ENCODE measurements around the gene MBNL3. TPM values are rescaled to one million over a fixed set of nuclear protein-coding genes. Genes with fewer than 3 reads are reported as not detected.

The MBNL3 gene
- total RNA-seq, 1 donor from 2014 or later = 31.1 TPM

GRCh38 chrX:132393485-132393884 lies 95.4 kb downstream of the MBNL3 start:
- intact Hi-C loops (cut with DNase I) = no loop called here
- ATAC-seq (ENCODE audit: poor library complexity) (no peak), DNase-seq (no peak)

DNA sequence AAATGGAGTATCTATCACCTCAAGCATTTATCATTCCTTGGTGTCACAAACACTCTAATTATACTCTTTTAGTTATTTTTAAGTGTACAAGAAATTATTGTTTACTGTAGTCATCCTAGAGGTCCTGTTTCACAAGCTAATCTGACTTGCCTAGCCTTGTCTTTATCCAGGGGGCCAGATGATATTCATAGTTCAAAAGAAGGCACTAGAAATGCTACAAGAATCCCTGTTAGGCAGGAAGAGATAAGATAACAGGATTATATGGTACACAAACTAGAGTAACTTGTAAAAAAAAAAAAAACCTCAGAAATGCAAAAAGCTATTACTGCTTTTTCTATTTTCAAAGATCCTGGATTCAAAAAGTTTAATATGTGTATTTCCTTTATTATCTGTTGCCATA lies 95.8 kb downstream of the MBNL3 start:
- ATAC-seq (ENCODE audit: poor library complexity) (no peak), DNase-seq (no peak)
- intact Hi-C loops (cut with DNase I) = no loop called here

GRCh38 chrX:132390792-132391191 lies 98.0 kb downstream of the MBNL3 start:
- DNase-seq (no peak), ATAC-seq (ENCODE audit: poor library complexity) (no peak)
- intact Hi-C loops (cut with DNase I) = no loop called here

GRCh38 chrX:132389480-132389879 lies 99.4 kb downstream of the MBNL3 start:
- ATAC-seq (ENCODE audit: poor library complexity) (no peak), DNase-seq (no peak)
- intact Hi-C loops (cut with DNase I) = no loop called here

GRCh38 chrX:132388371-132388770 lies 100.5 kb downstream of the MBNL3 start:
- ATAC-seq (ENCODE audit: poor library complexity) = no peak
- DNase-seq = no peak
- intact Hi-C loops (cut with DNase I) = no loop called here

DNA sequence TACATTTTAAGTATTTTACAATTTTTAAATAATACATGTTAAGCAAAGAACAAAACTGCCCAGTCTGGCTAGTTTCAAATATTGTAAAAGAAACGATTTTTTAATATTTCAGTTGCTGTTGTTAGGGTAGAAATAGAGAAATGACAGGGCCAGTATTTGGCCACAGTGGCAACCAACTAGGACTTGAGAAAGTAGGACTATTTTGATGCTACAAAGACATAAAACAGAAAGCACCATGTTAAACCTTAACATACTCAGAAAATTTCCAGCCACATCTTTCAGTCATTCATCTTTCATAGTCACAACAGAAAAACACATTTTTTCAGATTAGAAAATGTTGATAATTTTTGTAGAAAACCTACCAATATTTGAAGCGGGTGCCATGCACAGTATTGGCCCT lies 104.5 kb downstream of the MBNL3 start:
- ATAC-seq (ENCODE audit: poor library complexity) (no peak), DNase-seq (no peak)
- intact Hi-C loops (cut with DNase I) = no loop called here

DNA sequence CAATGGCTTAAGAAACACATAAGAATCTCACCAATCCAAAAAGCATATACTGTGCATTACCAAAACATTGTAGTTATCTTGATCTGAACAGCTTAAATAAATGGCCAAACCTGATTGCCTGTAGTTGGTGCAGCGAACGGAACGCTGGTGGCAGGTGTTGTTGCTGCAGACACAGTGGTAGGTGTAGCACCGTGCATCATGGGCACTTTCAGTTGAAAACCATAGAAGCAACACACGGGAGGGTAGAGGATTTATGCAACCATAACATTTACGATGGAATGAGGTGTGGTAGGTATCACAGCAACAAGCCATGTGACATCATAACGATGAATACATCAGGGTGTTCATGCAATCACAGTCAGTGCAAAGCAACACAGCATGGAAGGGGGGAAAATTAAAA lies 106.8 kb downstream of the MBNL3 start:
- intact Hi-C loops (cut with DNase I) = no loop called here
- ATAC-seq (ENCODE audit: poor library complexity) = no peak
- no peak for DNase-seq

- DNase-seq (no peak), ATAC-seq (ENCODE audit: poor library complexity) (no peak)
- intact Hi-C loops (cut with DNase I) = no loop called here
These were observed 110.6 kb downstream of the MBNL3 start for GRCh38 chrX:132378281-132378680.

GRCh38 chrX:132375941-132376340 lies 112.9 kb downstream of the MBNL3 start:
- intact Hi-C loops (cut with DNase I) = no loop called here
- DNase-seq = no peak
- ATAC-seq (ENCODE audit: poor library complexity) = no peak

- intact Hi-C loops (cut with DNase I) = no loop called here
- DNase-seq = no peak
- no peak for ATAC-seq (ENCODE audit: poor library complexity)
These were observed 115.2 kb downstream of the MBNL3 start for GRCh38 chrX:132373610-132374009.

DNA sequence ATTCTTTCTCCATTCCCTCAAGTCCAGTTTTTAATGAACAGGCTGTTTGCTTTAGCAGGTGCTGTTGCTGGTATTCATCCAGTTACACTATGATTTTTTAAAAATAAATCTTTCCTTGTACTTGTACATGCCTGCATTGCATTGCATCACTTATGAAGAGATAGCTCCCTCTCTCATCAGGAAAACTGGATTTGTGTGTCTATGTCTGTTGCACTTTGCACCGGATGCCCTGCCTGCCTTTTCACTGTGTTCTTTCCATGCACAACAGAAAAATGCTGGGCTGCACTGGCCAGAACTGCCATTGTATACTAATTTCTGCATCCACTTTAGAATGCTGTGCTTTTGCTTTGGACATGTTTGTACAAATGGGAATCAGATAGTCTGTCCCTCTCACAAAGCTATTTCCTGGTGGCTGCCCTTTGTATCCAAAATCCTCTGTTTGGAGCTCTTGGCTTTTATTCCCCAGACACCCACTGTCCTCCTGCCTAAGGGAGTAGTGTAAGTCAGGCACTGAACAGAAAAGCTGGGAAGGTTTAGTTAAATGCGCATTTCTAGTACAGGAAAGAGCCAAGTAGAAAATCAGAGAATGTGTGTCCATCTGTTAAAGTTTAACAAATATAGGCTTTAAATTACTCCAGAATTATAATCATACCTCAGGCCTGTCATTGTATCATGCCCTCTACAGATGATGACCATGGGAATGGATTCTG lies 119.1 kb downstream of the MBNL3 start:
- intact Hi-C loops (cut with DNase I) = no loop called here
- no peak for DNase-seq
- no peak for ATAC-seq (ENCODE audit: poor library complexity)

- intact Hi-C loops (cut with DNase I) = no loop called here
- no peak for DNase-seq
- ATAC-seq (ENCODE audit: poor library complexity) = no peak
These were observed 120.9 kb downstream of the MBNL3 start for GRCh38 chrX:132367984-132368383.

DNA sequence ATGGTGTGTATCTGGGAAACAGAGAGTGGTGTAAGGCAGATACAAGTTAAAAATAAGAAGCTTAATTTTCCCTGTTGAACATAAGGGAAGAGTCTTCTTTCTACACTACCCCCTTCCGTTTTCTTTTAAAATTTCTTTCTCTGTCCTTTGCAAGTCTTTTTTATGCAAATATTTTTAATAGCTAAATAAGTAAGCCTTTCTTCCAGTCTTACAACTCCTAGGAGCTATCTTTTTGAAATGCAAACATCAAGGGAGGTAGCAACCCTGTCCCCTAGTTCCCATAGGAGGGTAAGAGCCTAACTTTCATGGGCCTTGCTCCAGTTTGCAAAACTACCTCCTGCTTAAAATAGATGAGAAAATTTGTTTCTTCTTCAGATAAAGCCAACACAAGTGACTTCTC lies 121.5 kb downstream of the MBNL3 start:
- ATAC-seq (ENCODE audit: poor library complexity) (no peak), DNase-seq (no peak)
- intact Hi-C loops (cut with DNase I) = no loop called here

- intact Hi-C loops (cut with DNase I) = no loop called here
- no peak for ATAC-seq (ENCODE audit: poor library complexity)
- no peak for DNase-seq
These were observed 123.3 kb downstream of the MBNL3 start for GRCh38 chrX:132365490-132365889.

GRCh38 chrX:132364313-132364712 lies 124.5 kb downstream of the MBNL3 start:
- DNase-seq = no peak
- intact Hi-C loops (cut with DNase I) = no loop called here
- no peak for ATAC-seq (ENCODE audit: poor library complexity)

- DNase-seq (no peak), ATAC-seq (ENCODE audit: poor library complexity) (no peak)
- intact Hi-C loops (cut with DNase I) = no loop called here
These were observed 135.4 kb downstream of the MBNL3 start for GRCh38 chrX:132353430-132353829.

- ATAC-seq (ENCODE audit: poor library complexity) = no peak
- DNase-seq = no peak
- intact Hi-C loops (cut with DNase I) = no loop called here
These were observed 152.7 kb downstream of the MBNL3 start for GRCh38 chrX:132336172-132336571.

- intact Hi-C loops (cut with DNase I) = no loop called here
- ATAC-seq (ENCODE audit: poor library complexity) (no peak), DNase-seq (no peak)
These were observed 155.5 kb downstream of the MBNL3 start for GRCh38 chrX:132333351-132333750.

- intact Hi-C loops (cut with DNase I) = no loop called here
- no peak for ATAC-seq (ENCODE audit: poor library complexity)
These were observed 157.3 kb downstream of the MBNL3 start for GRCh38 chrX:132331532-132331931.

GRCh38 chrX:132331000-132331399 lies 157.8 kb downstream of the MBNL3 start:
- no peak for DNase-seq
- intact Hi-C loops (cut with DNase I) = no loop called here
- no peak for ATAC-seq (ENCODE audit: poor library complexity)

More at GRCh38 chrX:132331532-132331931, 157.3 kb downstream of the MBNL3 start:
- DNase-seq = no peak

- no peak for ATAC-seq (ENCODE audit: poor library complexity)
- no peak for DNase-seq
- intact Hi-C loops (cut with DNase I) = no loop called here
These were observed 158.6 kb downstream of the MBNL3 start for GRCh38 chrX:132330156-132330729.
